Neutrophil (primary cell): ENCODE measurements around the gene GLT8D2.

Source experiments
- H3K27ac ChIP-seq: fragments of 200-600 bp; sonication (generic); 2 replicates; pipeline ENCODE4 v1.5.1; 2016; ENCODE audit warnings: mild to moderate bottlenecking, moderate library complexity
- H3K27me3 ChIP-seq: fragments of 200-600 bp; sonication (generic); 2 replicates; pipeline ENCODE4 v1.6.0; 2016; ENCODE audit warnings: mild to moderate bottlenecking
- H3K36me3 ChIP-seq: fragments of 200-600 bp; sonication (generic); 2 replicates; pipeline ENCODE4 v1.5.1; 2017
- H3K4me1 ChIP-seq, 2 experiments: fragments of 200-600 bp in 1 of 2; sonication (generic) in 1 of 2; 1 replicate in 1 of 2; 2 replicates in 1 of 2; pipeline versions ENCODE4 v1.5.1 to v1.6.1; 2013 to 2016; ENCODE audit warnings: low read depth in 1 of 2, low read length in 1 of 2, mild to moderate bottlenecking in 1 of 2, moderate library complexity in 1 of 2; ENCODE audit not compliant: control insufficient read depth in 1 of 2, insufficient read depth in 1 of 2
- H3K4me3 ChIP-seq, 2 experiments: fragments of 200-600 bp in 1 of 2; sonication (generic) in 1 of 2; 1 replicate in 1 of 2; 2 replicates in 1 of 2; pipeline ENCODE4 v1.5.1; 2013 to 2016; ENCODE audit warnings: low read depth in 1 of 2, low read length in 1 of 2, mild to moderate bottlenecking in 1 of 2, moderate library complexity in 1 of 2
- H3K9me3 ChIP-seq: fragments of 200-600 bp; sonication (generic); 2 replicates; pipeline ENCODE4 v1.5.1; 2016
- TF ChIP-seq, protein P1 (sequence below): fragments of 200-600 bp; sonication (generic); IDR thresholded peaks from 2 replicates; pipeline ENCODE4 v1.5.1; 2016; ENCODE audit warnings: antibody characterized with exemption

Gene GLT8D2, protein sequence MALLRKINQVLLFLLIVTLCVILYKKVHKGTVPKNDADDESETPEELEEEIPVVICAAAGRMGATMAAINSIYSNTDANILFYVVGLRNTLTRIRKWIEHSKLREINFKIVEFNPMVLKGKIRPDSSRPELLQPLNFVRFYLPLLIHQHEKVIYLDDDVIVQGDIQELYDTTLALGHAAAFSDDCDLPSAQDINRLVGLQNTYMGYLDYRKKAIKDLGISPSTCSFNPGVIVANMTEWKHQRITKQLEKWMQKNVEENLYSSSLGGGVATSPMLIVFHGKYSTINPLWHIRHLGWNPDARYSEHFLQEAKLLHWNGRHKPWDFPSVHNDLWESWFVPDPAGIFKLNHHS

DNA sequence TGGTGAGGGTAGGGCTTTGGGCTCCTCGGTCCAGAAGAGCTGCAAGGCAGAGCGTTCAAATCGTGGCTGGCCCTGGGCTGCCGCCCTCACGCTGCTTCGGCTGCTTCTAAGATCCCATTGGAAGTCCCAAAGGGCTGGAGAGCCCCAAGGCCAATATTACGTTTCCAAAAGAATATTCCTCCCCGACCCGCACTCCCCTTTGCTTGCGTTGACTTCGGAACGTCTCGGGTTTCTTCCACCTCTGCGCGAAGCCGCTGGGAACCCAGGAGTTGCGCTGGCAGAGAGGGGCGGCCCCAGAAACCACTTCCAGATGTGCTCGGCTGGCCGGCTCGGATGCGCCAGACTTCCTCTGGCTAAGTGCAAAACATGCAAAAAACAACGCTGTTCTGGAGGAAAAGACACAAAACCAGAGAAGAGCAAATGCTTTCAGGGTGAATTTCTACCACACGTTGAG lies at the start of gene GLT8D2:
Gene GLT8D2, minus strand, starts transcription at position 285 of the 454 bp plus-strand sequence. CDS start 30,539 bp downstream, outside the sequence.
- no peak within 1 kb of the TSS for H3K27ac ChIP-seq
- peaks cover 0 to 7% of the 10 kb centered on the region in 2 experiments for H3K4me1 ChIP-seq
- H3K4me3 ChIP-seq, result no peak within 1 kb of the TSS
- no peaks in the 10 kb centered on the region for H3K9me3 ChIP-seq
- H3K36me3 ChIP-seq, result no peaks in the 10 kb centered on the region
- TF ChIP-seq, protein P1, sequence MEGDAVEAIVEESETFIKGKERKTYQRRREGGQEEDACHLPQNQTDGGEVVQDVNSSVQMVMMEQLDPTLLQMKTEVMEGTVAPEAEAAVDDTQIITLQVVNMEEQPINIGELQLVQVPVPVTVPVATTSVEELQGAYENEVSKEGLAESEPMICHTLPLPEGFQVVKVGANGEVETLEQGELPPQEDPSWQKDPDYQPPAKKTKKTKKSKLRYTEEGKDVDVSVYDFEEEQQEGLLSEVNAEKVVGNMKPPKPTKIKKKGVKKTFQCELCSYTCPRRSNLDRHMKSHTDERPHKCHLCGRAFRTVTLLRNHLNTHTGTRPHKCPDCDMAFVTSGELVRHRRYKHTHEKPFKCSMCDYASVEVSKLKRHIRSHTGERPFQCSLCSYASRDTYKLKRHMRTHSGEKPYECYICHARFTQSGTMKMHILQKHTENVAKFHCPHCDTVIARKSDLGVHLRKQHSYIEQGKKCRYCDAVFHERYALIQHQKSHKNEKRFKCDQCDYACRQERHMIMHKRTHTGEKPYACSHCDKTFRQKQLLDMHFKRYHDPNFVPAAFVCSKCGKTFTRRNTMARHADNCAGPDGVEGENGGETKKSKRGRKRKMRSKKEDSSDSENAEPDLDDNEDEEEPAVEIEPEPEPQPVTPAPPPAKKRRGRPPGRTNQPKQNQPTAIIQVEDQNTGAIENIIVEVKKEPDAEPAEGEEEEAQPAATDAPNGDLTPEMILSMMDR, result no peak
- peaks cover 59% of the 10 kb centered on the region for H3K27me3 ChIP-seq

DNA sequence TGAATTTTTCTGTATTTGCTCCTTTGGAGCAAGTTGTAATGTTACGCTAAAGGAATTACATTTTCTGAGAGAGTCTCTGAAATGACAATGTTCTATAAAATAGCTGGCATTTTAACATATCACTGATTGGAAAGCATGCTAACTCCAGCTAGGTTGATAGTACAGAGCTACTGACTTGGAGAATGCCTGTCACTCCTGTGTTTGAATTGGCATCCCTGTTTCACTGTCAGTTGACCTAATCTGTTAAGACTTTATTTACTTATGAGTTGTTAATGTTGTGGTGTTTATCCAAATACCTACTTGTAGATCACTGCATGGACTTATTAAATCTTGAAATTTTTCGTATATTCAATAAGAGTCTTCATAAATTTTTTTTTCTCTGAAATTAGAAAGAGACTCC lies 48.0 kb upstream of the GLT8D2 start:
- H3K27ac ChIP-seq, result no peak overlapping the region
- H3K4me3 ChIP-seq, result no peak overlapping the region
- TF ChIP-seq, protein P1, result no peak
- no peaks in the 10 kb centered on the region for H3K9me3 ChIP-seq
- H3K4me1 ChIP-seq, result no peaks in the 10 kb centered on the region
- H3K27me3 ChIP-seq, result no peaks in the 10 kb centered on the region
- H3K36me3 ChIP-seq, result peaks cover 91% of the 10 kb centered on the region

DNA sequence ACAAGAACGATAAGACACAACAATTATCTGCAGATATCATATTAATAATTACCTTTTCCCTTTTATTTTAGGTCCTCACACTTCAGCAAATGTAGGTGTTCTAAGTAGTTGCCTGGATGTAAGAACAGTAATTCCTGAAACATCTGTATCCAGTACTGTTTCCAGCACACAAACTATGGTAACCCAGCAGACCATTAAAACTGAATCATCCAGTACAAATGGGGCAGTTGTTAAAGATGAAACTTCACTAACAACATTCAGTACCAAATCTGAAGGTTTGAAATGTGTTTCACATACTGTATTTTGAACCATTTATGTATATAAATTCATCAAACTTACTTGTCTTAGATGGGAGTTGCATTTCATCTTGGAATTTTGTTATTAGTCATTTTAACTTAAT lies 45.3 kb upstream of the GLT8D2 start:
- Histone ChIP-seq H3K27ac (no peak overlapping the region), H3K27me3 (no peaks in the 10 kb centered on the region), H3K4me3 (no peak overlapping the region), H3K4me1 (peaks cover under 1% of the 10 kb centered on the region in 2 experiments), H3K9me3 (no peaks in the 10 kb centered on the region), H3K36me3 (peaks cover 70% of the 10 kb centered on the region)
- TF ChIP-seq, protein P1, result no peak

DNA sequence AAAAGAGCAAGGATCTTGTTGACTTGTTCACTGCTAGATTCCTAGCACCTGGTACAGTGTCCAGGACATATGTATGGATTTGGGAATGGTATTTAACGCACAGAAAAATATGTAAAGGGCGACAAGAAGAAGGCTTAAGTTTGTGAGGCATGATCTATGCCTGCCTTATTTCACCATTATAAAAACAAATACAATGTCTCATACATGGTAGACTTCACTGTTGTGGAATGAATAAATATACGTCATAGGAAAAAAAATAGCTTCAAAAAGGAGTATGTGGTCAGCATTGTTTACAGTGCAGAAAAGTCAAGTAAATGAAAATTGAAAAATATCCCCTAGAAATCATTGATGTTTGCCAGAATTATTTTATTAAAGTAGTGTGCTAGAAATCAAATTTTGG lies 44.3 kb upstream of the GLT8D2 start:
- Histone ChIP-seq H3K9me3 (no peaks in the 10 kb centered on the region), H3K36me3 (peaks cover 62% of the 10 kb centered on the region), H3K27ac (no peak overlapping the region), H3K27me3 (no peaks in the 10 kb centered on the region), H3K4me3 (no peak overlapping the region), H3K4me1 (peaks cover 10% of the 10 kb centered on the region in 2 experiments)
- TF ChIP-seq, protein P1, result no peak

DNA sequence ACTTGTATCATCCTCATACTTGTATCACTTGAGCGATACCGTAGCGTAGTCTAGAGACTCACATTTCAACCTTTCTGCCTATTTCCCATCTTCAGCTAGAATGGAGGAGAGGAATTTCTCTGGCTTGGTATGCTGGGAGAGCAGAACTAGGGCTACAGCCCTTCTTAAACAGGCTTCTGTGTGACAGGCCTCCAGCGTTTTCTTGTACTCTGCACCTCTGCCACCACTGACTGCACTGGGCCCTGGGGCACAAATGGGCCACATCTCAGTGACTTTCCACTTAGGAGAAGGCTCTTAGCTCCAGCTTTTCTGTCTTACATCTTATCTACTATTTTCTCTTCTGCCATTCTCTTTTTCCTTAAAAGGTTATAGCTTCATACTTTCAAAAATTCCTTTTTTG lies 41.1 kb upstream of the GLT8D2 start:
- H3K4me1 ChIP-seq, result peaks cover 10 to 12% of the 10 kb centered on the region in 2 experiments
- H3K9me3 ChIP-seq, result no peaks in the 10 kb centered on the region
- peaks cover 60% of the 10 kb centered on the region for H3K36me3 ChIP-seq
- no peak overlapping the region for H3K27ac ChIP-seq
- H3K27me3 ChIP-seq, result no peaks in the 10 kb centered on the region
- TF ChIP-seq, protein P1, result no peak
- H3K4me3 ChIP-seq, result no peak overlapping the region
